Ovary (tissue), 3 donors: ENCODE data around the gene F12.

Experiments used
- POLR2A ChIP-seq: fragments of 450-650 bp; IDR thresholded peaks from one replicate; pipeline ENCODE4 v1.6.1; 2017; ENCODE audit warnings: antibody characterized with exemption, mild to moderate bottlenecking, moderate library complexity
- TF ChIP-seq, protein P1 (sequence below), 3 donors: fragments of 450-650 bp in 2 of 3; fragments of 200-600 bp in 1 of 3; IDR thresholded peaks; one replicate each; pipeline versions ENCODE4 v1.5.1 to v1.8.0; 2016 to 2022; ENCODE audit warnings: antibody characterized with exemption in 3 of 3, mild to moderate bottlenecking in 1 of 3
- donor health status: DM: no; HTN: no; CAD: no.

- TF ChIP-seq, protein P1, sequence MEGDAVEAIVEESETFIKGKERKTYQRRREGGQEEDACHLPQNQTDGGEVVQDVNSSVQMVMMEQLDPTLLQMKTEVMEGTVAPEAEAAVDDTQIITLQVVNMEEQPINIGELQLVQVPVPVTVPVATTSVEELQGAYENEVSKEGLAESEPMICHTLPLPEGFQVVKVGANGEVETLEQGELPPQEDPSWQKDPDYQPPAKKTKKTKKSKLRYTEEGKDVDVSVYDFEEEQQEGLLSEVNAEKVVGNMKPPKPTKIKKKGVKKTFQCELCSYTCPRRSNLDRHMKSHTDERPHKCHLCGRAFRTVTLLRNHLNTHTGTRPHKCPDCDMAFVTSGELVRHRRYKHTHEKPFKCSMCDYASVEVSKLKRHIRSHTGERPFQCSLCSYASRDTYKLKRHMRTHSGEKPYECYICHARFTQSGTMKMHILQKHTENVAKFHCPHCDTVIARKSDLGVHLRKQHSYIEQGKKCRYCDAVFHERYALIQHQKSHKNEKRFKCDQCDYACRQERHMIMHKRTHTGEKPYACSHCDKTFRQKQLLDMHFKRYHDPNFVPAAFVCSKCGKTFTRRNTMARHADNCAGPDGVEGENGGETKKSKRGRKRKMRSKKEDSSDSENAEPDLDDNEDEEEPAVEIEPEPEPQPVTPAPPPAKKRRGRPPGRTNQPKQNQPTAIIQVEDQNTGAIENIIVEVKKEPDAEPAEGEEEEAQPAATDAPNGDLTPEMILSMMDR (IDR thresholded peaks at IDR 0.05): no peak
- TF ChIP-seq POLR2A: no peak
Measured at GRCh38 chr5:177450667-177451424, 41.5 kb upstream of the F12 start.
